ENCODE data around the gene ADAMTS12.

The ADAMTS12 gene

GRCh38 chr5:33763435-33763834, 128.4 kb downstream of the ADAMTS12 start:
- no peak for DNase-seq (ENCODE audit: low read depth)
- no peak overlapping the region for H3K4me3 ChIP-seq (ENCODE audit: control insufficient read depth, low read depth, low read length)
- no peak for TF ChIP-seq CTCF (conservative IDR thresholded peaks at IDR 0.05; ENCODE audit: control insufficient read depth, insufficient read depth, low read depth, low read length)

- no peak for DNase-seq (ENCODE audit: low read depth)
- no peak overlapping the region for H3K4me3 ChIP-seq (ENCODE audit: control insufficient read depth, low read depth, low read length)
- no peak for TF ChIP-seq CTCF (conservative IDR thresholded peaks at IDR 0.05; ENCODE audit: control insufficient read depth, insufficient read depth, low read depth, low read length)
Measured at GRCh38 chr5:33762859-33763258, 128.9 kb downstream of the ADAMTS12 start.

- no peak for DNase-seq (ENCODE audit: low read depth)
- no peak for TF ChIP-seq CTCF (conservative IDR thresholded peaks at IDR 0.05; ENCODE audit: control insufficient read depth, insufficient read depth, low read depth, low read length)
- H3K4me3 ChIP-seq (ENCODE audit: control insufficient read depth, low read depth, low read length): no peak overlapping the region
Measured at GRCh38 chr5:33761139-33761538, 130.7 kb downstream of the ADAMTS12 start.

GRCh38 chr5:33758737-33759136, 133.1 kb downstream of the ADAMTS12 start:
- no peak for DNase-seq (ENCODE audit: low read depth)
- no peak for TF ChIP-seq CTCF (conservative IDR thresholded peaks at IDR 0.05; ENCODE audit: control insufficient read depth, insufficient read depth, low read depth, low read length)
- H3K4me3 ChIP-seq (ENCODE audit: control insufficient read depth, low read depth, low read length): no peak overlapping the region

- DNase-seq (ENCODE audit: low read depth): peak; percentile 36
- H3K4me3 ChIP-seq (ENCODE audit: control insufficient read depth, low read depth, low read length): no peak overlapping the region
- TF ChIP-seq CTCF (conservative IDR thresholded peaks at IDR 0.05; ENCODE audit: control insufficient read depth, insufficient read depth, low read depth, low read length): no peak
Measured at GRCh38 chr5:33756491-33756890, 135.3 kb downstream of the ADAMTS12 start.

GRCh38 chr5:33755231-33755630, 136.6 kb downstream of the ADAMTS12 start:
- H3K4me3 ChIP-seq (ENCODE audit: control insufficient read depth, low read depth, low read length): no peak overlapping the region
- no peak for TF ChIP-seq CTCF (conservative IDR thresholded peaks at IDR 0.05; ENCODE audit: control insufficient read depth, insufficient read depth, low read depth, low read length)

GRCh38 chr5:33753704-33754103, 138.1 kb downstream of the ADAMTS12 start:
- no peak overlapping the region for H3K4me3 ChIP-seq (ENCODE audit: control insufficient read depth, low read depth, low read length)
- no peak for DNase-seq (ENCODE audit: low read depth)
- TF ChIP-seq CTCF (conservative IDR thresholded peaks at IDR 0.05; ENCODE audit: control insufficient read depth, insufficient read depth, low read depth, low read length): no peak

More at GRCh38 chr5:33755231-33755630, 136.6 kb downstream of the ADAMTS12 start:
- DNase-seq (ENCODE audit: low read depth): peak; percentile 81

Measured in fibroblast of mammary gland (primary cell).